Measurements from ENCODE around the gene TMEM121. TPM values are rescaled to one million over a fixed set of nuclear protein-coding genes. Genes with fewer than 3 reads are reported as not detected.
"Not testable (repeated sequence)": the region's sequence is repeated elsewhere in the genome, so short reads cannot be mapped to it uniquely, and the experiment has no call there.

The TMEM121 gene
- polyA plus RNA-seq, 1 experiment = 4.6 TPM

GRCh38 chr14:105576525-105577088 is 50.2 kb downstream of the TMEM121 start:
- Histone ChIP-seq H3K36me3 (ENCODE audit: control insufficient read depth, insufficient read depth, low read length) (no peaks in the 10 kb centered on the region), H3K27me3 (ENCODE audit: control insufficient read depth, insufficient read depth, low read length) (no peaks in the 10 kb centered on the region), H3K4me3 (ENCODE audit: low read depth, low read length) (no peak overlapping the region)
- TF ChIP-seq CTCF (IDR thresholded peaks at IDR 0.05; ENCODE audit: insufficient read depth, low read depth, low read length) = no peak
- POLR2A ChIA-PET = no interaction called here
- no peak for DNase-seq (ENCODE audit: low read depth)
- CTCF ChIA-PET = no interaction called here

- CTCF ChIA-PET = no interaction called here
- Histone ChIP-seq H3K4me3 (ENCODE audit: low read depth, low read length) (no peak overlapping the region), H3K36me3 (ENCODE audit: control insufficient read depth, insufficient read depth, low read length) (no peaks in the 10 kb centered on the region), H3K27me3 (ENCODE audit: control insufficient read depth, insufficient read depth, low read length) (no peaks in the 10 kb centered on the region)
- DNase-seq (ENCODE audit: low read depth) = no peak
- POLR2A ChIA-PET = no interaction called here
- no peak for TF ChIP-seq CTCF (IDR thresholded peaks at IDR 0.05; ENCODE audit: insufficient read depth, low read depth, low read length)
Observed at GRCh38 chr14:105577314-105577861, 51.0 kb downstream of the TMEM121 start.

- ChIA-PET CTCF (no interaction called here), POLR2A (no interaction called here)
- no peak for TF ChIP-seq CTCF (IDR thresholded peaks at IDR 0.05; ENCODE audit: insufficient read depth, low read depth, low read length)
Observed at GRCh38 chr14:105578070-105578469, 51.7 kb downstream of the TMEM121 start.

GRCh38 chr14:105579221-105579620 is 52.8 kb downstream of the TMEM121 start:
- DNase-seq (ENCODE audit: low read depth); CTCF ChIA-PET; POLR2A ChIA-PET; H3K4me3 ChIP-seq (ENCODE audit: low read depth, low read length); H3K36me3 ChIP-seq (ENCODE audit: control insufficient read depth, insufficient read depth, low read length); H3K27me3 ChIP-seq (ENCODE audit: control insufficient read depth, insufficient read depth, low read length): not testable (repeated sequence)

More at GRCh38 chr14:105578070-105578469, 51.7 kb downstream of the TMEM121 start:
- H3K27me3 ChIP-seq (ENCODE audit: control insufficient read depth, insufficient read depth, low read length) = no peaks in the 10 kb centered on the region
- H3K4me3 ChIP-seq (ENCODE audit: low read depth, low read length) = no peak overlapping the region
- no peaks in the 10 kb centered on the region for H3K36me3 ChIP-seq (ENCODE audit: control insufficient read depth, insufficient read depth, low read length)
- DNase-seq (ENCODE audit: low read depth) = no peak

Other genes with a start within 250 kb of the TMEM121 start
- 5.8 and 8.2 TPM in 2 replicates for gene BRF1, start 225.6 kb upstream of the TMEM121 start, polyA plus RNA-seq (2011; rRNA removed)
- 13.4 and 21.4 TPM in 2 replicates for gene PACS2, start 211.8 kb upstream of the TMEM121 start, polyA plus RNA-seq (2011; rRNA removed)
- gene TEX22, start 128.0 kb upstream of the TMEM121 start, polyA plus RNA-seq (2011; rRNA removed) = 0.17 and 0.22 TPM in 2 replicates
- gene MTA1, start 106.8 kb upstream of the TMEM121 start, polyA plus RNA-seq (2011; rRNA removed) = 40.3 and 48.8 TPM in 2 replicates
- gene CRIP2, start 51.8 kb upstream of the TMEM121 start, polyA plus RNA-seq (2011; rRNA removed) = 8.0 and 19.5 TPM in 2 replicates
- 0.90 and 1.4 TPM in 2 replicates for gene CRIP1, start 39.7 kb upstream of the TMEM121 start, polyA plus RNA-seq (2011; rRNA removed)
- gene TEDC1, start 35.3 kb upstream of the TMEM121 start, polyA plus RNA-seq (2011; rRNA removed) = 3.3 and 6.4 TPM in 2 replicates

Data from BJ (cell line).